GM12878 (cell line): ENCODE data around the gene NDST4. TPM values are rescaled to one million over a fixed set of nuclear protein-coding genes. Genes with fewer than 3 reads are reported as not detected.

ENCODE experiments used
- ATAC-seq: fragments of 200-7000 bp; cut with Tn5 transposase; 3 replicates; pipeline ENCODE4 v1.9.1; 2020; ENCODE audit warnings: mild to moderate bottlenecking, moderate library complexity
- BruUV-seq: library from RNA; stranded (reverse); fragments of 400-500 nt; replicated peaks from 2 replicates; lab custom pipeline; 2021; lab: Mats Ljungman, UMichigan
- CTCF ChIA-PET: fragments of 300-600 bp; sonication (Branson Sonifier 250); formaldehyde crosslinking; extraction: SDS; loops from one replicate; lab custom pipeline; 2021; ENCODE audit warnings: inconsistent platforms; lab: Yijun Ruan, JAX
- POLR2A ChIA-PET: fragments of 350-600 bp; formaldehyde crosslinking; extraction: SDS; loops from one replicate; lab custom pipeline; 2021; ENCODE audit warnings: inconsistent platforms; lab: Charles Lee
- RAD21 ChIA-PET: fragments of 300-600 bp; sonication (Branson Sonifier 250); formaldehyde crosslinking; loops from one replicate; lab custom pipeline; 2023; ENCODE audit warnings: antibody characterized with exemption; ENCODE audit not compliant: unreplicated experiment; lab: Charles Lee
- SMC1A ChIA-PET: fragments of 300-600 bp; sonication (Branson Sonifier 250); formaldehyde crosslinking; loops from one replicate; lab custom pipeline; 2023; ENCODE audit not compliant: unreplicated experiment, uncharacterized antibody; lab: Charles Lee
- DNase-seq: peaks from one replicate; pipeline ENCODE4 v3.0.0-alpha.2; 2011; ENCODE audit warnings: low read depth, low spot score
- FAIRE-seq: peaks from 3 replicates; lab custom pipeline; 2011; peaks lifted over from hg19 to GRCh38; lab: Jason Lieb, UNC
- H2AFZ ChIP-seq: 2 replicates; pipeline ENCODE4 v1.6.0; 2011; ENCODE audit warnings: low read depth, low read length, control low read depth; ENCODE audit not compliant: control insufficient read depth
- H3K27ac ChIP-seq: 2 replicates; pipeline ENCODE4 v1.5.1; 2011; ENCODE audit warnings: control low read depth; ENCODE audit not compliant: control insufficient read depth, insufficient read depth
- H3K27me3 ChIP-seq, 2 experiments: replicated peaks in 1 of 2; 2 replicates each; pipeline versions ENCODE4 v1.6.0 to v1.6.1; 2011; ENCODE audit warnings: low read length in 1 of 2; ENCODE audit not compliant: control insufficient read depth in 2 of 2, insufficient read depth in 2 of 2
- H3K36me3 ChIP-seq, 2 experiments: 2 replicates each; pipeline ENCODE4 v1.5.1; 2011; ENCODE audit warnings: low read length in 1 of 2; ENCODE audit not compliant: control insufficient read depth in 2 of 2, insufficient read depth in 2 of 2
- H3K4me1 ChIP-seq: 2 replicates; pipeline ENCODE4 v1.6.1; 2011; ENCODE audit warnings: mild to moderate bottlenecking, low read length, moderate library complexity, mixed read lengths; ENCODE audit not compliant: control insufficient read depth, insufficient read depth
- H3K4me2 ChIP-seq: 2 replicates; pipeline ENCODE4 v1.6.0; 2011; ENCODE audit warnings: control low read depth; ENCODE audit not compliant: control insufficient read depth, insufficient read depth
- H3K4me3 ChIP-seq: fragments of 200-600 bp; sonication (generic); 2 replicates; pipeline ENCODE4 v1.5.1; 2016
- H3K79me2 ChIP-seq: 2 replicates; pipeline ENCODE4 v1.6.0; 2011; ENCODE audit warnings: low read length; ENCODE audit not compliant: control insufficient read depth, insufficient read depth
- H3K9ac ChIP-seq: 2 replicates; pipeline ENCODE4 v1.8.0; 2011; ENCODE audit warnings: low read length, control low read depth, mixed read lengths; ENCODE audit not compliant: control insufficient read depth, insufficient read depth
- H3K9me3 ChIP-seq: replicated peaks from 3 replicates; pipeline ENCODE4 v1.5.1; 2011; ENCODE audit warnings: mild to moderate bottlenecking, low read length; ENCODE audit not compliant: control insufficient read depth, insufficient read depth
- H4K20me1 ChIP-seq: 2 replicates; pipeline ENCODE4 v1.6.0; 2011; ENCODE audit not compliant: control insufficient read depth, insufficient read depth
- BHLHE40 ChIP-seq, 2 experiments: fragments of 450-650 bp in 1 of 2; IDR thresholded peaks; 2 replicates each; pipeline ENCODE4 v1.6.1; 2011 to 2017; ENCODE audit warnings: low read depth in 2 of 2, borderline replicate concordance in 1 of 2, improper control_type of control experiment in 1 of 2, low read length in 1 of 2, mild to moderate bottlenecking in 1 of 2
- CREM ChIP-seq: IDR thresholded peaks from 2 replicates; pipeline ENCODE4 v1.6.1; 2014; ENCODE audit warnings: antibody characterized with exemption, low read depth
- GABPA ChIP-seq: IDR thresholded peaks from 2 replicates; pipeline ENCODE4 v1.6.1; 2014; ENCODE audit warnings: antibody characterized with exemption, low read depth, mild to moderate bottlenecking, inconsistent platforms
- IRF3 ChIP-seq: fragments of 450-650 bp; IDR thresholded peaks from 2 replicates; pipeline ENCODE4 v1.6.1; 2014; ENCODE audit warnings: mild to moderate bottlenecking
- MYB ChIP-seq: fragments of 150-350 bp; IDR thresholded peaks from 2 replicates; pipeline ENCODE4 v1.6.1; 2014; ENCODE audit warnings: mild to moderate bottlenecking, low read depth, low read length, borderline replicate concordance
- NBN ChIP-seq: fragments of 450-650 bp; IDR thresholded peaks from 2 replicates; pipeline ENCODE4 v1.6.1; 2016
- NFIC ChIP-seq: IDR thresholded peaks from 2 replicates; pipeline ENCODE4 v1.6.1; 2012; ENCODE audit warnings: low read depth, mild to moderate bottlenecking, inconsistent platforms, low read length, moderate library complexity
- NRF1 ChIP-seq: conservative IDR thresholded peaks from 2 replicates; pipeline ENCODE4 v1.6.1; 2011; ENCODE audit warnings: mild to moderate bottlenecking, low read depth, low read length, improper control_type of control experiment
- SMAD1 ChIP-seq: fragments of 450-650 bp; IDR thresholded peaks from 2 replicates; pipeline ENCODE4 v1.6.1; 2018; ENCODE audit warnings: mild to moderate bottlenecking, low read depth; ENCODE audit not compliant: partially characterized antibody
- ZBTB40 ChIP-seq: fragments of 450-650 bp; IDR thresholded peaks from 2 replicates; pipeline ENCODE4 v1.6.1; 2016; ENCODE audit warnings: mild to moderate bottlenecking, moderate library complexity, borderline replicate concordance
- WGBS: methylation state at CpG from one replicate; pipeline ENCODE4 v1.1.6; 2016; ENCODE audit warnings: low lambda C conversion rate; ENCODE audit not compliant: insufficient replicate concordance, insufficient coverage; ENCODE audit errors: missing lambda C conversion rate; 5-methylcytosine and 5-hydroxymethylcytosine counted together
- in situ Hi-C: fragments of 300-500 bp; cut with MboI; formaldehyde crosslinking; loops from 9 replicates; pipeline ENCODE4 v1.14.3; 2018; ENCODE audit warnings: mixed read lengths
- intact Hi-C: fragments of 100-400 bp; cut with micrococcal nuclease; formaldehyde crosslinking; loops from one replicate; pipeline ENCODE4 v1.14.2; 2022; ENCODE audit not compliant: unreplicated experiment
- polyA plus RNA-seq, 11 experiments: library from polyadenylated mRNA; depleted of rRNA in 4 of 11; unstranded in 6 of 11; stranded (reverse) in 5 of 11; fragments of >200 nt; fragmentation: Nextera tagmentation in 4 of 11; fragmentation: Illumina TruSeq in 1 of 11; extraction: Ambion mirVana in 4 of 11; extraction: Trizol in 1 of 11; gene quantifications; 1 replicate in 1 of 11; 2 replicates in 10 of 11; pipeline versions ENCODE4 v1.2.1 to v1.2.3, GENCODE V29; 2011 to 2016; ENCODE audit warnings: inconsistent platforms in 2 of 11, missing spikeins in 2 of 11, low read depth in 1 of 11
- total RNA-seq, 4 experiments: library from RNA; depleted of rRNA in 3 of 4; stranded (reverse); fragments of >200 nt in 3 of 4; fragmentation: Illumina TruSeq in 1 of 4; extraction: Trizol in 1 of 4; gene quantifications; 2 replicates each; pipeline versions ENCODE4 v1.2.1 to v1.2.3, GENCODE V29; 2013 to 2021
- TF ChIP-seq, protein P1 (sequence below), 3 experiments: IDR thresholded peaks in 2 of 3; conservative IDR thresholded peaks in 1 of 3; 2 replicates each; pipeline ENCODE4 v1.5.1; 2011; ENCODE audit warnings: low read depth in 3 of 3, low read length in 3 of 3, mild to moderate bottlenecking in 3 of 3, control low read depth in 2 of 3, moderate library complexity in 2 of 3, inconsistent platforms in 1 of 3, mixed read lengths in 1 of 3; ENCODE audit not compliant: control insufficient read depth in 2 of 3, insufficient read depth in 1 of 3; ENCODE audit errors: extremely low read depth in 1 of 3

Gene NDST4
- total and polyA plus RNA-seq, 10 of the 15 experiments (the other 5 are each of a cell fraction or from before 2014, with no cell fraction given): 0.04 to 0.11 (median 0.07) TPM; not detected in 6

DNA sequence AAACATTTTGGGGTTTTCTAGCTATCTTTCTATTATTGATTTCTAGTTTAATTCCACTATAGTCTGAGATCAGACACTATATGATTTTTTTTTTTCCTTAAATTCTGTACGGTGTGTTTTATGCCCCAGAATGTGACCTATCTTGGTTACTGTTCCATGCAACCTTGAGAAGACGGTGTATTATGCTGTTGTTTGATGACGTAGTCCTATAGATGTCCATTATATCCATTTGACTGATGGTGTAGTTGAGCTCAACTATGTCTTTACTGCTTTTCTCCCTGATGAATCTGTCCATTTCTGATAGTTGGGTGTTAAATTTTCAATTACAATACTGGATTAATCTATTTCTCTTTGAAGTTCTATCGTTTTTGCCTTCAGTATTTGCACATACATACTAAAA lies 212.5 kb downstream of the NDST4 start (continued):
- TF ChIP-seq GABPA (no peak), ZBTB40 (no peak), SMAD1 (no peak), NFIC (no peak)

- Histone ChIP-seq H3K4me2 (no peak overlapping the region), H3K4me1 (no peaks in the 10 kb centered on the region), H3K4me3 (no peak overlapping the region), H3K9me3 (no peaks in the 10 kb centered on the region), H3K9ac (no peak overlapping the region), H4K20me1 (no peaks in the 10 kb centered on the region), H3K79me2 (no peaks in the 10 kb centered on the region), H3K27me3 (no peaks in the 10 kb centered on the region), H2AFZ (no peak overlapping the region), H3K27ac (no peak overlapping the region), H3K36me3 (no peaks in the 10 kb centered on the region)
- intact Hi-C loops: no loop called here
- FAIRE-seq (no peak), DNase-seq (no peak), ATAC-seq (no peak)
- no TSS peak for BruUV-seq
- ChIA-PET SMC1A (no interaction called here), POLR2A (no interaction called here), CTCF (no interaction called here), RAD21 (no interaction called here)
- TF ChIP-seq MYB (no peak), CREM (no peak), BHLHE40 (IDR thresholded peaks at IDR 0.05; ENCODE audit: borderline replicate concordance in 1 of 2, low read depth in 2 of 2, low read length in 1 of 2) (no peak), IRF3 (no peak), NBN (no peak), NRF1 (no peak)
- TF ChIP-seq, protein P1, sequence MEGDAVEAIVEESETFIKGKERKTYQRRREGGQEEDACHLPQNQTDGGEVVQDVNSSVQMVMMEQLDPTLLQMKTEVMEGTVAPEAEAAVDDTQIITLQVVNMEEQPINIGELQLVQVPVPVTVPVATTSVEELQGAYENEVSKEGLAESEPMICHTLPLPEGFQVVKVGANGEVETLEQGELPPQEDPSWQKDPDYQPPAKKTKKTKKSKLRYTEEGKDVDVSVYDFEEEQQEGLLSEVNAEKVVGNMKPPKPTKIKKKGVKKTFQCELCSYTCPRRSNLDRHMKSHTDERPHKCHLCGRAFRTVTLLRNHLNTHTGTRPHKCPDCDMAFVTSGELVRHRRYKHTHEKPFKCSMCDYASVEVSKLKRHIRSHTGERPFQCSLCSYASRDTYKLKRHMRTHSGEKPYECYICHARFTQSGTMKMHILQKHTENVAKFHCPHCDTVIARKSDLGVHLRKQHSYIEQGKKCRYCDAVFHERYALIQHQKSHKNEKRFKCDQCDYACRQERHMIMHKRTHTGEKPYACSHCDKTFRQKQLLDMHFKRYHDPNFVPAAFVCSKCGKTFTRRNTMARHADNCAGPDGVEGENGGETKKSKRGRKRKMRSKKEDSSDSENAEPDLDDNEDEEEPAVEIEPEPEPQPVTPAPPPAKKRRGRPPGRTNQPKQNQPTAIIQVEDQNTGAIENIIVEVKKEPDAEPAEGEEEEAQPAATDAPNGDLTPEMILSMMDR (IDR thresholded peaks at IDR 0.05 in 2 of 3, conservative IDR thresholded peaks at IDR 0.05 in 1 of 3; ENCODE audit: control insufficient read depth in 2 of 3, extremely low read depth in 1 of 3, insufficient read depth in 1 of 3, low read depth in 3 of 3, low read length in 3 of 3): no peak
- in situ Hi-C loops: no loop called here
- WGBS: 0% methylated on average over 1 of the region's 1 CpG
Observed at GRCh38 chr4:114890773-114891172, 222.6 kb downstream of the NDST4 start.
